NCI-H526 (cell line): ENCODE data around the gene FBN2.
A peak's percentile ranks its signal among the peaks of the same experiment; 100 is the strongest.

Experiments
- DNase-seq, 2 experiments: peaks; one replicate each; lab custom pipeline; 2025; lab: John Stamatoyannopoulos, UW

Gene FBN2

DNA sequence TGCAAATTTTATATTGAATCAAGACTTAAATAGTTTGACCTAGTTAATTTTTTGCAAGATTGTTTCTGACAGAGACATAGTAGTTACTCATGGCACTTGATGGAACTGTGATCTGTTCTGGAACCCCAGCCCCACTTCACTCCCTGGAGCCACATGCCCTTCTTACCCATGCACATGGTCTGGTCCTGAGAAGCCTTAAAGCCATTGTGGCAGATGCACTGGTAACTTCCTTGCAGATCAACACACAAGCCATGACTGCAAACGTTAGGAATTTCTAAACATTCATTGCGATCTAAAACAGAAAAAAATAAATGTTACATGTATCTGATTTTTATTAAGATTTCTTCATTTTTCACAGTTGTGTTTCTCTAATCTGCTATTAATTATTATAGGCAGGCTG lies 233.3 kb downstream of the FBN2 start:
- no peak for DNase-seq

DNA sequence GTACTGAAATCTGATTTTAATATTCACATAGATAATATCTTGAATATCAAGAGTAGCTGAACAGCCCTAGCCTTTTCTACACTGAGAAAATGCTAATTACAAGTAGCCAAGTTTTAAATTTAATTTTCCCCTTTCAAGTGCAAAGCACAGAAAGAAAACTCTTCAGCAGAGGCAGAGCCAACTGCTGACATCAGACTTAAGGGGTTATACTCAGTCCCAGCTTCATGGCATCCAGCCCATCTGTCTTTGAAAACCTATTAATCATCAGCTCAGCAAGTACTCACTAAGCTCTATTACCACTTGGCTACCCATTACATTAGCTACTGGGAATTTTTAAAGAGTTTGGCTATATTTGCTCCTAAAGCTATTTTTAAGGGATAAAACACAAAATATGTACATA lies 234.0 kb downstream of the FBN2 start:
- DNase-seq: no peak

DNA sequence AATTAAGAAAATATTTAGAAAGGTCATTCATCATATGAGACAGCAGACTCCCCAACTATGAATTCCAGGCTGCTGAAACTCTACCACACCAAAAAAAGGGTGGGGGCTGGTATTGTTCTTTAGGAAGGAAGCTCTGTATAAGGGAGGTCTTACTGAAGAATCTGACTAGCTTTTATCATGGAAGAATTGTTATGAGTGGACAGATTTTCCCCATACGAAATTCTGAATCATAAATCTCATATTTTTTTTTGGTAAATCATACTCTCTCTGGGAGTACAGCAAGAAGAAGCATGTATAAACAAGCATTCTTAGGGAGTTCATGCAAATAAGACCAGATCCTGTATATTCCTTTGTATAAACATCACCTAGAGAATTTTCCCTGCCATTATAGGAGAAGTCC lies 234.5 kb downstream of the FBN2 start:
- no peak for DNase-seq

DNA sequence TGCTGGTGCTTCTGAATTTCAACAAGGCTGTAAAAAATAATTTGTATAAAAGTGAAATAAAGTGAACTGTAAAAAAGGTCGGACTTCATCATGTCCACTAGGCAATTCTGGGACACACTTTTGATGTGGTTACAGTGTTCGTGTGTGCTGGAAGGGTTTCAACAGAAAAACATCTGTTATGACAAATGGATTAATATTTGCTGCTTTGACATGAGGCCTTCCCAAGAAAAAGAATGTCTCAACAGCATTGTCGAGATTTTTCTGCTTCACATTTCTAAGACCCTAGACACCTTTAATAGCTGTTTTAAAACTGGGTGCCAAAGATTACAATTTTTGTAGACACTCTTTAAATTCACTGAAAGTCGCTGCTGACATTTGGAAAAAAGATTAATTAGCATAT lies 237.9 kb downstream of the FBN2 start:
- no peak for DNase-seq

DNA sequence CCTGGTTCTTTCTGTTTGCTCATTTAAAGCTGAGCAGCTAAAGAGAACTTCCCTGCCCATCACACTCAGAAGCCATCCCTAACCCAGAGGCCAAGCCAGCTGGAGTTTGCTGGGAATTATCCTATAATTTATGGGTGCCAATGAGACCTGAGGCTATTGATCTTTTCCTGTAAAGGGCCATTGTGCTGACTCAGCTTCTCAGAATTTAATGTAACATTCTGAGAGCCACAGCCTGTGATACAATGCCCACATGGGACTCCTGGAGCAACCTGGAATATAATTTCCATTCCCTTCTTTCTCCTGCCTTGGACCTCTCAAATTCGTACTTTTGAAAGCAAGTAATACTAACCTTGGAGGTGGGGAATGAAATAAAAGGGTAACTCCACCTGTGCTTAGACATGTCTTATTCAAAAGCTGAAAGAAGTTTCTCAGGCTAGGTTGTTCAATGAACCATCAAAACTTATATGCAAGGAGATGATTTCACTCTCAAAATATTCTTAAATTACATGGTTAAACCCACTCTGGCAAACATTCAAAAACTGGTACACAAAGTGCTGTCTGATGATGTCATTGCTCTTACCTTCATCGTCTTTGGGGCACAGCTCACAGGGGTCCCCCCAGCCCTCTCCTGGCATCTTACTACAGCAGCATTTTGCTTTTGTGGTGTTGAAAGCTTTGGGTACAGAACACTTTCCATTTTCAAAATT lies 247.7 kb downstream of the FBN2 start:
- no peak for DNase-seq

DNA sequence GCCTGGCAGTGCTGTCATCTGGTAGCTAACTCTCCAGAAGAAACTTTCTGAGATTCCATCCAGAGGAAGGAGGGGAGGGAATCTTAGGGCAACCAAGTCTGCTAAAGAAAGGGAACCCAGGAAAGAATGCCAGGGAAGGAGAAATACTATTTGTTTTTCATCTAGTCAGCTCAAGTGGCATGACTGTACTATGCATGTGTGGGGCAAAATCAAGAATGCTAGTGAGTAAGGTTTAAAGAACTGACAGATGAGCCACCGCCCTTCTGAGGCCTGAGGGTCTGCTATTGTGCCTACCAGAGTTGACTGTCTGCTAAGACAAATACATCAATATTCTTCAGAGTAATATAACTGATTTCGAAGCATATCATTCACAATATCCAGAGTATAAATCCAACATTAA lies 250.3 kb downstream of the FBN2 start:
- DNase-seq: no peak

DNA sequence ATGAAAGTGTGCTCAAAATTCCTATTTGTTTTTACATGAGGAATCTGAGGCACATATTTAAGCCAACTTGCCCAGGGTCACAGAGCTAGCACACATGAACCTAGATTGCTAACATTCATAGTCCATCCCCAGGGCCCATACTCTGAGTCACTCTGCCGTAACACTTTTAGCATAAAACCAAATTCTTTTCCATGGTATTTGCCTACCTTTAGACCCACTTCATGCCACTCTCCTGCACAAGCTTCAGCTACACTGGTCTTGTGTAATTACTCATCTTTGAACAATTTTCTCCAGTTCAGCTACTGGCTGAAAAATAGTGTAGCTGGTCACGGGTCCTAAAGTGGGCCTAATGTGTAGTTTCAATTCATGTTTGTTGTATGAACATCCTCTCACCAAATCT lies 253.8 kb downstream of the FBN2 start:
- DNase-seq: peak; percentile 45 to 66

DNA sequence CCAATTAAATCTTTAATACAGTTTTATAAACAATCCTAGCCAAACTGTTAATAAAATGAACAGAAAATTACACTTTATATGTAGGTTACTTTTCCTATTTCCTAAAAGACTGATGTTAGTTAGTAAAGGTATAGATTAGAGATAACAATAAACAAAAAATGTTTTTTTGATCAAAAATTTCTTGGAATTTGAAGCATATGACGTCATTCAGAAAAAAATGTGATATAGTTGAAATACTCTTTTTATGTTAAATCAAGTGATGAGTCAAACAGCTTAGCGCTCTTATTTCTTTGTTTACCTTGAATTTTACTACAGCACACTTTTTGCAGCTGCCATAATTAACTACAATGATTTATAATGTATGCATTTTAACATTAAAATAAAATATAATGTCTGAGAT lies 258.7 kb downstream of the FBN2 start:
- no peak for DNase-seq

DNA sequence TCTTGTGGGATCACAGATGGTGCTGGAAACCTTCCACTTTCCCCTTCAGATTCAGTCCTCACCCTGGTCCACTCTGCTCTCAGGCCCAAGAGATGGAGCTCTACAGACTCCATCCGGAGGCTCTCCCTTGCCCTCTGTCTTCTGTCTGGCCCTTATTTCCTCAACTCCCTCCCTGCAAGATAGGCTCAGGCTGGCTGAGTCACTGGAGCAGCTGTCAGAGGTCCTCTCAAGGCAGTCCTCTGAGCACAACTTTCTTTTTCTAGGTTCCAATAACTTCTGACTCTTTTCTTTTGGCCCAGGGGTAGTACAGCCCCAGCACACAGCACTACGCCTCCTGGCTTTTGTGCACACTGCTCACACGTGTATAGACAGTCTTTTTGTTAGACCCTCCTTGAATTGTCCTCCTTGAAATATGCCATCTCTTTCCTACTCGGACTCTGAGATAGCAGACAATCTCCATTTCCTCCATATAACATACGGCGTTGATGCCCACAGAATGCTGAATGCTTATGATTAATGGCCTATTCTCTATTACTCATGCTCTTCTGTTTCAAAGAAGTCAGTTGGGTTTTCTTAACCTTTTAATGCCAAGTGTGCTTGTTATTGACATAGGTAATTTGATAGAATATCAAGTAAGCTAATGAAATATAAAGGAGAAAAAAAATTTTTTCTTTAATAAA lies 261.4 kb downstream of the FBN2 start:
- DNase-seq: no peak

DNA sequence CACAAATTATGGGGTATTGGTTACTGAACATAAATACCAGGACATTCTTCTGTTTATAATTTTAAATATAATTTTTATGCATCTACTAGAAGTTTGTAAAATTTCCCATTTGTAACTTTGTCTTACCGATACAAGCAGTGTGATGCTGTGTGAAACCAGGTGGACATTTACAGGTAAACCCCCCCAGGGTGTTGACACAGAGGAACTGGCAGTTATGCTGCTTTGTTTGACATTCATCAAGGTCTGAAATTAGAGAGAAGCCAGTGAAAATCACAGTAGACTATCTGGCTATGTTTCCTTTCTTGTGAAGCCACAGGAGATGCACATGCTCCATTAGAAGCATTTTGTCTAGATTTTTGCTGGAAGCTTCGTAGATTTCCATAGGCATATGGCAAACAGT lies 263.6 kb downstream of the FBN2 start:
- peak; percentile 74 to 80 for DNase-seq

DNA sequence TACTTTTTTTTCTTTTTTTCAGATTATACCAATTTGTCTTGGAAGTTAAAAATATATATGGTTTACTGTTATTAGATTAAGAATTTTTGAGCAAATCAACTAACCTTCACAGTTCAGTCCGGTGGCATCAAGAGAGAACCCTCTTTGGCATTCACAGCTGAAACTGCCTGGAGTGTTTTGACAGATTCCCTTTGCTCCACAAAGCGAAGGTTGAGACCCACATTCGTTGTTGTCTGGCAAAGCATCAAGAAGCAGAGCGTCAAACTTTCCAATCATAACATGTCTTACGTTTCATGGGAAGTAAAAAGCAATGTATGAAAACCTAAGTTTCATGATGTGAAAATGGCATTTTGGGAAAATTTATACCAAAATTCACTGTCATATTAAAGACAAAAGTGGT lies 264.3 kb downstream of the FBN2 start:
- no peak for DNase-seq

DNA sequence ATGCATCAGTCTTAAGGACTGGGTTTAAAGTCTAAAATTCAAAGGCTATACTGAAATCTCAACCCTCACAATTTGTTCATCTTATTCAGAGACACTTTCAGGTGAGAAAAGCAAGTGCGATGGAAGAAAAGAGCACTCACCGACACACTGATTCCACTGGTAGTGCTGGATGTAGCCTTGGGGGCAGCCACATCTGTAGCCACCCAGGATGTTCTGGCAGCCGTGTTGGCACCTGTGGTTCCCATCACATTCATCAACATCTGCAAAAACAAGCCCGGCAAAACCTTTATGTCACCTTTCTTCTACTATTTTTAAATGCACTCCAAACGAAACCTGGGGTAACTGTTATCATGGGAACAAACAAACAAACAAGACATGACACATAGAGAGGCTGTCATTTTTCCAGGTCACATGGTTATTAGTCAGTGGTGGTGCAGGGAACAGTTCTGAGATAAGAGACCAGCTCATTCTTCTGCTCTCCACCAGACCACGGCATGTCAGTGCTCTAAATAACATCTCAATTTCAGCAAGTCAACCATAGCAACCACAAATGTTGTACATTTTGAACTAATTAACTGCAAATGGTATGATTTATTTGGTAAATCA lies 266.1 kb downstream of the FBN2 start:
- no peak for DNase-seq

DNA sequence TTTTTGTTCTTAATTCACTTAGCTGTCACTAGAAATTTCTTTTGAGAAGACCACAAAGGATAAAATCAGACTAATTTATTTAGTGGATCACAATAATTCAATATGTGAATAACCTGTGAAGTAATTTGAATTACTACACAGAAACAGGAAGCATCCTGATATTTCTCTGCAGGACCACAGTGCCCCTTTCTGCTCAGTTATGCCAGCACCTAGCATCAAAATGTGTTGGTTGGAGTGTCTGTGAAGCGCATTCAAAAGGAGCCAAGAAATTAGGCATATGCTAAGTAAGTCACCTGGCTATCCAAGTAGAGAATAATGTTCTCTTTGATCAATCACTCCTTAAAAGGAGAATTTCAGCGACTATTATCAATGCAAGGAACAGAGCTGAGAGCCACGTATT lies 267.0 kb downstream of the FBN2 start:
- DNase-seq: no peak

DNA sequence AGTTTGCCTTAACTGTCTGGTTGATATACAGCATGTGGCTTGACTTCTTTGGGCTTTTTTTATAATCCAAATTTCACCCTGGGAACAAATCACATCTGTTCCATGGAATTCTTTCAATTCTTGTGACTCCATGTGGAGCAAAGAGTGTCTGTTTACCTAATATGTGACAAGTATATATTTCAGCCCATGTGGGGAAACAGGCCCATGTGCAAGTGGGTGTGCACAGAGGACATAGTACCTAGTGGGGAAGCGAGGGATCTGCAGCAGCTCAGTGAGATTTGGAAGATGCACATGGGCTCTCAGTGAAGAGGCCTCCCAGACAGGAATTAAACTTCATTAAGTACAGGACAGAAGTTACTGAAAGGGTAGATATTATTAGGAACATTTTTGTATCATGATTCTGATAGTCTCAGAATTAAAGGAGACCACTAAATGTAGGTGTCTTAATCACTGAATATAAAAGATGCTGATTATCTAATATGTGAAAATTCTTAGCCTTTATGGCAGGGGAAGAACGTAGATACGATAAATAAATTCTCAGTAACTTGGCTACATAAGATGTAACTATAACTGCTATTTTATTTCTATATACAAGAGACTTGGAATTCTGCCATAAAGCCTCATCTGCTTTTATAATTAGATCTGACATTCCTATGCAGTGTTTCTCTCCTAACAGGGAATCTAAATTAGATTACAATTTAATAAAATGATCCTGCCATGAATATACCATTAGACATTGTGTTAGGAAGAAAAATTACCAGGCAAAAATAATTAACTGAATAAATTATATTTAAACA lies 273.3 kb downstream of the FBN2 start:
- DNase-seq: no peak

DNA sequence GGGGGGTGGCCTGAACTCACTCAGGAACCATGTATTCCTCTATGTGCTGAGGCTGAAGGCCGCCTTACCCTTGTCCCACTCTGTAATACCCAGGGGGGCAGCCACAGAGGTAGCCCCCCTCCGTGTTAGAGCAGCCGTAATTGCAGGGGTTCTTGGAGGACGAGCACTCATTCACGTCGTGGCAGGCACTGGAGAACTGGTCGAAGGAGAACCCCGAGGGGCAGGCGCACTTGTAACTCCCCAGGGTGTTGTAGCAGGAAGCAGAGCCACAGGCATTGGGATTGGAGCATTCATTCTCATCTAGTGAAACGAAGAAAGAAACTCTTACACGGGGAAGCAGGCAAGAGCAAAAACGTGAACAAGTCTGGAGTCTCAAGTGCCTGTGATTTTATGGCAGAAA lies 274.7 kb downstream of the FBN2 start:
- DNase-seq: no peak

DNA sequence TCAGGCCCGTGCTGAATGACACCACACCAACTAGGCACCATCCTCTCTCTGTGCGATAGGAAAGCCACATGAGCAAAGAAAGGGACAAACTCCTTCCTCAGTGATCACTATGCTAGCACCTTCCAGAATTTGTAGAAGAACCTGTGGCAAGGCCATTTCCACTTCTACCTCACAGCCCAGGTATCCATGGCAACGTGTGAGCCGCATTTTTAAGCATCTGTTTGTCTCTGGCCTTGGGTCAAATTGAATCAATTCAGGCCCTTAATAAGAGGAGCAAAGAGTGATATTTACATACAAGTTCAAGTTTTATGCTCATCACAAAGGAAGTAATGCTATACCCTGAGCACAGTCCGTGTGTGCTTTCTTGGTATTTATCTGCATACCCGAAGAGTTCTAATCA lies 275.1 kb downstream of the FBN2 start:
- no peak for DNase-seq

DNA sequence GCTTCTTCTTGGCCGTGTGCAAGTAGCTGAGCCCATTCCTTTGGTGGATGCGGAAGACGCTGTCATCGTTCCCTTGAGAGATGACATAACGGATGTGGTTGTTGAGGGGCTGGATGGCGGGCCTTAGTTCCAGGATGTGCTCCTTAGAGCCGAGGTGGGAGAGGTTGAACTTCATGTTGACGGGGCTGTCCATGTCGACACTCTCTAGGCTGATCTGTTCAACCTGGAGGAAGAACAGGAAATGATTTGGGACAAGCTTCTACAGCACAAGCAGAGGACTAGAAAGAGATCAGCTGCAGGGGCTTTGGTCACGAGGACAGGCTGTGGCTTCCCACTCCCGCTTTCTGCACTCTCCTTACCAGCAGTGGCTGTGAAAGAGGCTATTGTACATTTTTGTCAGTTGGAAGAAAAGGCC lies 278.4 kb downstream of the FBN2 start:
- DNase-seq: no peak

DNA sequence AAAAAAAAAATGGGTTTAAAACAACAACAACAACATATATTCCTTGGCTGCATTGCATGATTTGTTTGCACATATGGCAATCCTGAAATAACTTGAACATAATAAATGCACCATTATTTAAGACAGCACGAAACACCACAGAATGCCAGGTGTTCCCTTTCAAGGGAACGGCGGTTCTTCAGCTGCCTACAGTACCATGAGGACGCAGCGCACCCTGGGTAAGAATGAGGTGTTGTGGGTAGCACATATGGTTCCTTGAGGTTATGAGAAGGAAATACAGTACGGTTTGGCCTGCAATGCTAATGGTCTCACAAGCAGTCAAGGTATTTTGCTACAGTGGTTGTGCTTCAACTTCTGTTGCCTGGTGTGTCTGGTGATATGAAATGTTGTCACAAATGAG lies 279.7 kb downstream of the FBN2 start:
- DNase-seq: no peak

DNA sequence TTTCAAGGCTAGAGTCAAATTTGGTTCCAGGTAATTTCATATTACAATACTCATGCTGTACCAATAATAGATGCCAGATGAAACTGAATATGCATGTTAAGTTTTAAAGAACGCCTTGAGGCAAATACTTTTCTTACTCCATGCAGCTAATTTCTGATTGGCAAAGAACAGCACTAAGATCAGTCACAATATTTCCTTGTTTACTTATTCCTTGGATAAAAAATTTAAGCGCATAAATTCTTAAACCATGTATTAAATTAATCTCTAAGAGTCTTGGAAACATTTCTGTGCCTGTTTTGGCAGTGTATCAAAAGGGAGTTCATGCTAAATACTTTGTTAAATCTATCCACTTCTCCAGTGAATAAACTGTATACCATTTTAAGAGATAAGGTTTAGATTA lies 281.0 kb downstream of the FBN2 start:
- DNase-seq: no peak

DNA sequence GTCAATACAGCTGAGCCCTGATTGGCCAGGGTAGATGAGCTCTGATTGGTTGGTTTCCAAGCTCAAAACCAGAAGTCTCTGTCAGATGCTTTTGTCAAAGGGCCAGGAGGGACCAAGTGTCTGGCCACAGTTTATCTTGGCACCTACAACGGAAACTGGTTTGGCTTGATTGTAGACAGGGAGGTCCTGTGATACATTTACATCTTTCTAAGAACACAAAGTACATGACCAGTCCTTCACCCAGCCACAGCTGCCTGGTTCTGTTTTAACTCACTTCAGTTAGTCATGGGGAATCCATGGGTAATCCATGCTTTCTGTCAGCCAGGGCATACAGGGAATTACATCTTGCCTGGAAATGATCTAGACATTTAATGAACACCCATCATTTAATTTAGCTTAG lies 283.3 kb downstream of the FBN2 start:
- no peak for DNase-seq

DNA sequence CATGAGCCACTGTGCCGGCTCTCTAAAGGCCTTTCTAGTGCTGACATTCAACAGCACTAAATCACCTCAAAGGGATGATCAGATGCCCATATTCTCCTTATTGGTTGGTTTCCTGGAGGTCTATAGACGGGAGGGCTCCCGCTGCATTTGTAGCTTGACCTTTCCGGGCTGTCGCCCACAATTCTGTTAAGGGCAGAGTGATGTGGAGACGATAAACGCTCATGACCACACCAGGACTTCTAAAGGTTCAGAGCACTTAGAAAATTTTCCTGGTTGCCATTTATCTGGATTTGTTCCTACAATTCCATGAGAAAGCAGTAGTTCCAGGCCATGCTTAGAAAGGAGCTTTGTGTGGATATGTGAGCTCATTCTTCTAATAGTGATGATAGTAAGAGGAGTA lies 284.2 kb downstream of the FBN2 start:
- no peak for DNase-seq

DNA sequence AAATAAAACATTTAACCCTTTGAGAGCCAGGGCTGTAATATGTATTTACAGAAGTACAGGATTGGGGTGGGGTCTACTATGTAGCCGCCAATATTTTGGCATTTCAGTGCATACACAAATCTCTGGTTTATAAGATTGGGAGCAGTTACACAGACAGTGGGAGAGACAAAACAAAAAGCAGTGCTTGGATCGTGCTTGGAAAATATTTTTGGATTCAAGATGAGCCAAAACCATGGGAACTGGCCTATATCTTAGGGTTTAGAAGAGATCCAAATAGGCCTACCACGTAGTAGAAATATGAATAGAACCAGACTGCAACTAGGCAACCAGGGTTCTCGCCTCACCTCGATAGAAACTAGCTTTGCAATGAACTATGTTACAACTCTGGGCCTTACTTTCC lies 284.9 kb downstream of the FBN2 start:
- DNase-seq: no peak

DNA sequence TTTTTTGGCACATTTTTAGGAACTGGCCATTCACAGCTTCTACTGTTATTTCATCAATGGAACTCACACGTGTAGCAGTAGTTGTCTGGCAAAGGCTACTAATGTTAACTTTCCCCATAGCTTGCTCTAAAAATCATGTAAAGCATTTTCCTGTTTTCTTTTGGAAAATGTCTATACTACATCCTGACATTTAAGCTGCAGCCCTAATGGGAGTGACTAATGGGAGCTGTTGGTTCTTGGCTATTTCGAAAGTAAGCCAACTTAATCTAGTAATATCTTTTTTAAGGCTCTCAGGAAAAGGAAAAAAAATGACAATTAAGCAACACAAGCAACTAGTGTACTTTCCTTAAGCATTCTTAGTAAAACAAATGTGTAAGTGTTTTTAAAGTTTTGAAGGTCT lies 285.3 kb downstream of the FBN2 start:
- DNase-seq: no peak
